Measurements from ENCODE around the gene C12orf57. TPM values are rescaled to one million over a fixed set of nuclear protein-coding genes. Genes with fewer than 3 reads are reported as not detected.
A peak's percentile ranks its signal among the peaks of the same experiment; 100 is the strongest.

The C12orf57 gene
- total and polyA plus RNA-seq, 9 of the 15 experiments (the other 6 are each of a cell fraction or from before 2014, with no cell fraction given): 26.7 to 191 (median 107) TPM

- Histone ChIP-seq H3K79me2 (ENCODE audit: control insufficient read depth, insufficient read depth, low read length) (peaks cover 9% of the 10 kb centered on the region), H3K4me2 (ENCODE audit: insufficient read depth, low read length) (no peak overlapping the region), H3K9me1 (ENCODE audit: control insufficient read depth, insufficient read depth, low read length) (no peaks in the 10 kb centered on the region), H3K27ac (ENCODE audit: extremely low read depth, low read depth, low read length) (peak overlapping the region; percentile 57; the same call in 2 of the 3 replicates), H4K20me1 (replicated peaks; ENCODE audit: control insufficient read depth, insufficient read depth, low read length) (no peaks in the 10 kb centered on the region), H3K9ac (ENCODE audit: insufficient read depth in 1 of 2, low read depth in 2 of 2, low read length in 2 of 2) (no peak overlapping the region), H3K27me3 (ENCODE audit: control insufficient read depth in 2 of 2, insufficient read depth in 2 of 2, low read length in 2 of 2) (no peaks in the 10 kb centered on the region), H2AFZ (ENCODE audit: low read depth, low read length) (no peak overlapping the region), H3K4me1 (replicated peaks in 1 of 2; ENCODE audit: control insufficient read depth in 2 of 2, insufficient read depth in 2 of 2, low read length in 2 of 2) (peaks cover 0 to 4% of the 10 kb centered on the region in 2 experiments; a peak in 1 of 5 replicates), H3K4me3 (no peak overlapping the region), H3K36me3 (ENCODE audit: control insufficient read depth, insufficient read depth, low read length) (peaks cover 95% of the 10 kb centered on the region), H3K9me3 (replicated peaks; ENCODE audit: control insufficient read depth, insufficient read depth, low read depth, low read length) (no peaks in the 10 kb centered on the region)
- in situ Hi-C loops (cut with MboI) (no loop called here), intact Hi-C loops (cut with micrococcal nuclease) (no loop called here)
- 73% methylated on average over 3 of the region's 3 CpGs for WGBS (ENCODE audit: insufficient coverage, low coverage, missing lambda C conversion rate)
- ChIA-PET POLR2A (interaction anchor here (0.7 to 1.4 kb wide), 3 partner anchors 10 to 39 kb away, joined by 3 to 4 read pairs (median 3); no protein-coding TSS in a partner anchor), CTCF (ENCODE audit: low intra/inter-chr PET ratio) (no interaction called here)
- peak; percentile 64 for ATAC-seq
- DNase-seq (ENCODE audit: extremely low read depth in 1 of 4, low spot score in 3 of 4): no peak
- no TSS peak for BruUV-seq (replicated peaks)
- no peak for FAIRE-seq
- TF ChIP-seq ETS1 (conservative IDR thresholded peaks at IDR 0.05; ENCODE audit: control insufficient read depth, low read depth, low read length) (no peak), NCOR1 (IDR thresholded peaks at IDR 0.05) (no peak), RBM25 (IDR thresholded peaks at IDR 0.05; ENCODE audit: low read depth, low read length, severe bottlenecking) (no peak), ZFP36 (IDR thresholded peaks at IDR 0.05; ENCODE audit: low read depth, low read length, partially characterized antibody) (peak; percentile 20), C11orf30 (IDR thresholded peaks at IDR 0.05; ENCODE audit: low read depth) (peak; percentile 63), ATF7 (IDR thresholded peaks at IDR 0.05) (no peak), TCF15 (CRISPR knock-in tag; IDR thresholded peaks at IDR 0.05) (no peak), PURB (CRISPR knock-in tag; IDR thresholded peaks at IDR 0.05; ENCODE audit: low read depth) (no peak), PHTF2 (CRISPR knock-in tag; IDR thresholded peaks at IDR 0.05) (no peak), PML (IDR thresholded peaks at IDR 0.05; ENCODE audit: low read length) (no peak), GMEB1 (CRISPR knock-in tag; IDR thresholded peaks at IDR 0.05) (0 out of 2 replicates have a peak, but pooled peaks have one; percentile 7), ZNF699 (CRISPR knock-in tag; IDR thresholded peaks at IDR 0.05; ENCODE audit: insufficient replicate concordance) (no peak), TFAP4 (CRISPR knock-in tag; IDR thresholded peaks at IDR 0.05; ENCODE audit: borderline replicate concordance) (no peak), RB1 (IDR thresholded peaks at IDR 0.05; ENCODE audit: low read depth) (no peak), ZNF584 (CRISPR knock-in tag; IDR thresholded peaks at IDR 0.05; ENCODE audit: low read depth) (no peak), ZNF316 (IDR thresholded peaks at IDR 0.05) (peak; percentile 72), SREBF1 (IDR thresholded peaks at IDR 0.05; ENCODE audit: borderline replicate concordance, low read depth, low read length) (no peak), EZH2 (IDR thresholded peaks at IDR 0.05; ENCODE audit: borderline replicate concordance, low read depth, low read length) (no peak), SOX6 (IDR thresholded peaks at IDR 0.05) (no peak), NFE2 (IDR thresholded peaks at IDR 0.05; ENCODE audit: low read depth) (peak; percentile 67), TCF7L2 (IDR thresholded peaks at IDR 0.05; ENCODE audit: low read depth, low read length) (no peak)
Observed at GRCh38 chr12:6978611-6979011, 34.8 kb downstream of the C12orf57 start.
